Measurements from ENCODE around the gene BACH2. TPM values are rescaled to one million over a fixed set of nuclear protein-coding genes. Genes with fewer than 3 reads are reported as not detected.
"Not testable (repeated sequence)": the region's sequence is repeated elsewhere in the genome, so short reads cannot be mapped to it uniquely, and the experiment has no call there.

The BACH2 gene
- total RNA-seq, 2 donors from 2014 or later, result 53.7 to 69.9 TPM

GRCh38 chr6:90167514-90168379 lies 128.9 kb downstream of the BACH2 start:
- peaks cover 5% of the 10 kb centered on the region for H3K4me1 Mint-ChIP-seq
- H3K9me3 ChIP-seq (ENCODE audit: control insufficient read depth, low read length, poor library complexity, severe bottlenecking), result no peaks in the 10 kb centered on the region
- peaks cover 2% of the 10 kb centered on the region for H3K36me3 Mint-ChIP-seq (ENCODE audit: low read depth)
- no peak overlapping the region for H3K27ac Mint-ChIP-seq
- no peak overlapping the region for H3K4me3 Mint-ChIP-seq
- ATAC-seq, result no peak
- DNase-seq, result no peak
- no peaks in the 10 kb centered on the region for H3K27me3 Mint-ChIP-seq

- not testable (repeated sequence) for DNase-seq; H3K27ac Mint-ChIP-seq; ATAC-seq; H3K4me1 Mint-ChIP-seq; H3K36me3 Mint-ChIP-seq (ENCODE audit: low read depth); H3K27me3 Mint-ChIP-seq; H3K4me3 Mint-ChIP-seq; H3K9me3 ChIP-seq (ENCODE audit: control insufficient read depth, low read length, poor library complexity, severe bottlenecking)
Measured at GRCh38 chr6:90166155-90166924, 130.3 kb downstream of the BACH2 start.

GRCh38 chr6:90162648-90163387 lies 133.8 kb downstream of the BACH2 start:
- peaks cover 11% of the 10 kb centered on the region for H3K4me1 Mint-ChIP-seq

GRCh38 chr6:90160013-90160412 lies 136.6 kb downstream of the BACH2 start:
- Mint-ChIP-seq H3K4me1 (peaks cover 27% of the 10 kb centered on the region), H3K4me3 (no peak overlapping the region), H3K27ac (no peak overlapping the region), H3K36me3 (ENCODE audit: low read depth) (peaks cover 2% of the 10 kb centered on the region), H3K27me3 (no peaks in the 10 kb centered on the region)
- DNase-seq (no peak), ATAC-seq (no peak)
- no peaks in the 10 kb centered on the region for H3K9me3 ChIP-seq (ENCODE audit: control insufficient read depth, low read length, poor library complexity, severe bottlenecking)

More at GRCh38 chr6:90162648-90163387, 133.8 kb downstream of the BACH2 start:
- Mint-ChIP-seq H3K27ac (peak overlapping the region; percentile 24), H3K27me3 (no peaks in the 10 kb centered on the region), H3K4me3 (no peak overlapping the region), H3K36me3 (ENCODE audit: low read depth) (peaks cover 2% of the 10 kb centered on the region)
- ATAC-seq (no peak), DNase-seq (no peak)
- no peaks in the 10 kb centered on the region for H3K9me3 ChIP-seq (ENCODE audit: control insufficient read depth, low read length, poor library complexity, severe bottlenecking)

GRCh38 chr6:90159452-90159851 lies 137.2 kb downstream of the BACH2 start:
- H3K4me3 Mint-ChIP-seq, result no peak overlapping the region
- no peak for DNase-seq
- no peak overlapping the region for H3K27ac Mint-ChIP-seq
- peaks cover 2% of the 10 kb centered on the region for H3K36me3 Mint-ChIP-seq (ENCODE audit: low read depth)
- H3K27me3 Mint-ChIP-seq, result no peaks in the 10 kb centered on the region
- ATAC-seq, result no peak
- H3K4me1 Mint-ChIP-seq, result peaks cover 27% of the 10 kb centered on the region
- H3K9me3 ChIP-seq (ENCODE audit: control insufficient read depth, low read length, poor library complexity, severe bottlenecking), result no peaks in the 10 kb centered on the region

GRCh38 chr6:90158936-90159335 lies 137.7 kb downstream of the BACH2 start:
- Mint-ChIP-seq H3K36me3 (ENCODE audit: low read depth) (peaks cover 2% of the 10 kb centered on the region), H3K27me3 (no peaks in the 10 kb centered on the region), H3K4me1 (peaks cover 27% of the 10 kb centered on the region), H3K4me3 (no peak overlapping the region), H3K27ac (no peak overlapping the region)
- H3K9me3 ChIP-seq (ENCODE audit: control insufficient read depth, low read length, poor library complexity, severe bottlenecking), result no peaks in the 10 kb centered on the region
- DNase-seq (no peak), ATAC-seq (no peak)

GRCh38 chr6:90157441-90157840 lies 139.2 kb downstream of the BACH2 start:
- Mint-ChIP-seq H3K36me3 (ENCODE audit: low read depth) (no peaks in the 10 kb centered on the region), H3K4me3 (no peak overlapping the region), H3K27ac (peak overlapping the region; percentile 81), H3K4me1 (peaks cover 25% of the 10 kb centered on the region), H3K27me3 (no peaks in the 10 kb centered on the region)
- no peaks in the 10 kb centered on the region for H3K9me3 ChIP-seq (ENCODE audit: control insufficient read depth, low read length, poor library complexity, severe bottlenecking)
- ATAC-seq, result no peak
- DNase-seq, result no peak

- Mint-ChIP-seq H3K4me3 (peak overlapping the region; percentile 10), H3K27me3 (no peaks in the 10 kb centered on the region), H3K27ac (peak overlapping the region; percentile 81), H3K36me3 (ENCODE audit: low read depth) (no peaks in the 10 kb centered on the region), H3K4me1 (peaks cover 25% of the 10 kb centered on the region)
- DNase-seq (no peak), ATAC-seq (peak; percentile 99)
- H3K9me3 ChIP-seq (ENCODE audit: control insufficient read depth, low read length, poor library complexity, severe bottlenecking), result no peaks in the 10 kb centered on the region
Measured at GRCh38 chr6:90156861-90157260, 139.8 kb downstream of the BACH2 start.

GRCh38 chr6:90154755-90155470 lies 141.7 kb downstream of the BACH2 start:
- Mint-ChIP-seq H3K4me1 (peaks cover 26% of the 10 kb centered on the region), H3K27ac (no peak overlapping the region), H3K4me3 (no peak overlapping the region)

GRCh38 chr6:90151576-90152422 lies 144.8 kb downstream of the BACH2 start:
- Mint-ChIP-seq H3K36me3 (ENCODE audit: low read depth) (peaks cover 6% of the 10 kb centered on the region), H3K4me3 (no peak overlapping the region), H3K4me1 (peaks cover 27% of the 10 kb centered on the region), H3K27ac (no peak overlapping the region), H3K27me3 (peaks cover 11% of the 10 kb centered on the region)
- DNase-seq (no peak), ATAC-seq (no peak)
- H3K9me3 ChIP-seq (ENCODE audit: control insufficient read depth, low read length, poor library complexity, severe bottlenecking), result no peaks in the 10 kb centered on the region

More at GRCh38 chr6:90154755-90155470, 141.7 kb downstream of the BACH2 start:
- H3K36me3 Mint-ChIP-seq (ENCODE audit: low read depth), result no peaks in the 10 kb centered on the region
- no peak for ATAC-seq
- DNase-seq, result no peak
- H3K9me3 ChIP-seq (ENCODE audit: control insufficient read depth, low read length, poor library complexity, severe bottlenecking), result no peaks in the 10 kb centered on the region
- no peaks in the 10 kb centered on the region for H3K27me3 Mint-ChIP-seq

- H3K9me3 ChIP-seq (ENCODE audit: control insufficient read depth, low read length, poor library complexity, severe bottlenecking), result no peaks in the 10 kb centered on the region
- H3K27me3 Mint-ChIP-seq, result peaks cover 11% of the 10 kb centered on the region
- no peak overlapping the region for H3K27ac Mint-ChIP-seq
- peaks cover 8% of the 10 kb centered on the region for H3K36me3 Mint-ChIP-seq (ENCODE audit: low read depth)
- DNase-seq (no peak), ATAC-seq (no peak)
- peaks cover 23% of the 10 kb centered on the region for H3K4me1 Mint-ChIP-seq
- no peak overlapping the region for H3K4me3 Mint-ChIP-seq
Measured at GRCh38 chr6:90149280-90149679, 147.4 kb downstream of the BACH2 start.

- H3K27me3 Mint-ChIP-seq, result peaks cover 11% of the 10 kb centered on the region
- H3K36me3 Mint-ChIP-seq (ENCODE audit: low read depth), result peaks cover 8% of the 10 kb centered on the region
- ATAC-seq (no peak), DNase-seq (no peak)
- H3K9me3 ChIP-seq (ENCODE audit: control insufficient read depth, low read length, poor library complexity, severe bottlenecking), result no peaks in the 10 kb centered on the region
- no peak overlapping the region for H3K4me3 Mint-ChIP-seq
- peaks cover 21% of the 10 kb centered on the region for H3K4me1 Mint-ChIP-seq
- H3K27ac Mint-ChIP-seq, result no peak overlapping the region
Measured at GRCh38 chr6:90148867-90149266, 147.8 kb downstream of the BACH2 start.

Data from T-helper 17 cell (primary cell).